ENCODE results near the gene AFDN. TPM values are rescaled to one million over a fixed set of nuclear protein-coding genes. Genes with fewer than 3 reads are reported as not detected.

AFDN gene
- total and polyA plus RNA-seq, 2 of the 8 experiments (the other 6 are each of a cell fraction or from before 2014, with no cell fraction given): 53.4 to 192 TPM

DNA sequence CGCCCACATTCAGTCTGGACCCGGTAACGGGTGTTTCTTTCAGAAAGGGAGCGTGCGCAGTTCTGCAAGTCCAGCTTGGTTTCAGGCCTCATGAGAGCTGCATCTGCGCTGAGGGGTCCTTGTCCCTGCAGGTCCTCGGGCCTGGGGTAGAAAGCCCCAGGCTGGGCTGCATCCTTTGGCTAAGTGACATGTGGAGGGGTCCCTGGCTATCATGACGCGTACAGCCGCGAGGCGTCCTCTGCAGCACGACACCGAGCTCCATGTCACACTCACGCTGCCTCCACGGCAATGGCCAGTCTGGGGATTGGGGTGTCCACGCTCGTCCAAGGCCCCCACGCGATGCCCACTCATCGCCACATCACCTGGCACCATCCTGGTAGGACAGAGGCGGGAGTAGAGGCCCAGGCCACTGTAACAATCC, 169.0 kb downstream of the AFDN start:
- Histone ChIP-seq H2BK12ac (ENCODE audit: low read depth, low read length) (peak overlapping the region; percentile 87; the same call in 1 of the 2 replicates), H3K23ac (ENCODE audit: insufficient read length) (no peak overlapping the region), H4K20me1 (replicated peaks in 1 of 2; ENCODE audit: control insufficient read depth in 1 of 2, insufficient read depth in 2 of 2, low read length in 2 of 2) (no peaks in the 10 kb centered on the region), H3K4me2 (ENCODE audit: insufficient read depth in 1 of 2, low read depth in 2 of 2, low read length in 2 of 2) (no peak overlapping the region), H3K9ac (replicated peaks in 1 of 4; ENCODE audit: extremely low read depth in 1 of 4, low read depth in 3 of 4, low read length in 3 of 4) (no peak overlapping the region), H3K27me3 (replicated peaks in 1 of 4; ENCODE audit: control insufficient read depth in 3 of 4, extremely low read depth in 1 of 4, insufficient read depth in 3 of 4, low read length in 3 of 4) (no peaks in the 10 kb centered on the region), H2BK5ac (ENCODE audit: low read depth, low read length) (peak overlapping the region; percentile 60; the same call in 1 of the 2 replicates), H2BK20ac (ENCODE audit: low read length) (peak overlapping the region; percentile 96), H3K79me1 (ENCODE audit: low read depth, low read length) (no peaks in the 10 kb centered on the region), H3K36me3 (ENCODE audit: control insufficient read depth in 2 of 4, insufficient read depth in 4 of 4, low read length in 3 of 4) (no peaks in the 10 kb centered on the region), H2BK120ac (replicated peaks; ENCODE audit: low read depth, low read length) (no peak overlapping the region), H3K27ac (ENCODE audit: low read depth, low read length) (no peak overlapping the region), H4K91ac (replicated peaks; ENCODE audit: insufficient read length, low read length) (peak overlapping the region; percentile 90), H3K9me3 (ENCODE audit: insufficient read depth in 2 of 2, low read depth in 1 of 2, low read length in 1 of 2) (no peaks in the 10 kb centered on the region; a peak in 1 of 4 replicates), H4K8ac (ENCODE audit: extremely low read depth, insufficient read depth, low read length) (no peak overlapping the region), H2AK5ac (ENCODE audit: low read depth, low read length) (0 out of 2 replicates have a peak overlapping the region, but pooled peaks have one; percentile 76), H3K56ac (replicated peaks; ENCODE audit: insufficient read length, low read depth, low read length) (no peak overlapping the region), H2AFZ (ENCODE audit: low read length) (no peak overlapping the region), H3K18ac (ENCODE audit: extremely low read depth, low read length) (peak overlapping the region; percentile 38; the same call in 1 of the 2 replicates), H4K5ac (ENCODE audit: insufficient read length, low read depth, low read length) (no peak overlapping the region), H3K14ac (ENCODE audit: insufficient read length) (no peak overlapping the region), H3K4me1 (replicated peaks in 1 of 4; ENCODE audit: control insufficient read depth in 3 of 4, insufficient read depth in 4 of 4, low read length in 3 of 4) (peaks cover 0 to 13% (median 3%) of the 10 kb centered on the region in 4 experiments; a peak in 6 of 7 replicates), H3K79me2 (ENCODE audit: control insufficient read depth in 1 of 2, insufficient read depth in 2 of 2, low read length in 2 of 2) (no peaks in the 10 kb centered on the region), H3K4me3 (ENCODE audit: extremely low read depth in 1 of 4, insufficient read depth in 2 of 4, low read depth in 3 of 4, low read length in 4 of 4) (no peak overlapping the region), H3K4ac (replicated peaks; ENCODE audit: insufficient read length, low read depth, low read length) (peak overlapping the region; percentile 40), H2BK15ac (ENCODE audit: low read length) (0 out of 2 replicates have a peak overlapping the region, but pooled peaks have one; percentile 98), H3K23me2 (ENCODE audit: low read depth, low read length) (no peaks in the 10 kb centered on the region)
- FAIRE-seq: no peak
- peak in 1 of 2 experiments; percentile 46 for DNase-seq (ENCODE audit: low read depth in 1 of 2, low spot score in 2 of 2)
- TF ChIP-seq SP2 (IDR thresholded peaks at IDR 0.05; ENCODE audit: low read length) (no peak), TEAD4 (IDR thresholded peaks at IDR 0.05; ENCODE audit: low read depth, low read length) (no peak), BCL11A (IDR thresholded peaks at IDR 0.05; ENCODE audit: low read depth in 2 of 2, low read length in 2 of 2) (no peak), KDM1A (IDR thresholded peaks at IDR 0.05; ENCODE audit: borderline replicate concordance, low read length) (no peak), FOSL1 (IDR thresholded peaks at IDR 0.05; ENCODE audit: insufficient read depth, low read depth, low read length) (no peak), CTBP2 (IDR thresholded peaks at IDR 0.05; ENCODE audit: borderline replicate concordance, insufficient read depth, insufficient read length, low read length) (no peak), CREB1 (IDR thresholded peaks at IDR 0.05) (no peak), CBX5 (IDR thresholded peaks at IDR 0.05; ENCODE audit: low read depth, low read length) (no peak), RAD21 (IDR thresholded peaks at IDR 0.05 in 1 of 2, conservative IDR thresholded peaks at IDR 0.05 in 1 of 2; ENCODE audit: low read depth in 2 of 2, low read length in 2 of 2) (no peak), SP4 (IDR thresholded peaks at IDR 0.05; ENCODE audit: low read length) (no peak), SP1 (IDR thresholded peaks at IDR 0.05; ENCODE audit: low read depth, low read length) (no peak), CHD1 (IDR thresholded peaks at IDR 0.05; ENCODE audit: low read depth, low read length) (no peak), SIX5 (IDR thresholded peaks at IDR 0.05; ENCODE audit: low read depth, low read length) (no peak)
- TF ChIP-seq, protein P1, sequence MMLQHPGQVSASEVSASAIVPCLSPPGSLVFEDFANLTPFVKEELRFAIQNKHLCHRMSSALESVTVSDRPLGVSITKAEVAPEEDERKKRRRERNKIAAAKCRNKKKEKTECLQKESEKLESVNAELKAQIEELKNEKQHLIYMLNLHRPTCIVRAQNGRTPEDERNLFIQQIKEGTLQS (IDR thresholded peaks at IDR 0.05; ENCODE audit: insufficient read depth, low read depth, low read length): no peak
- ChIA-PET CTCF (ENCODE audit: partially characterized antibody) (interaction anchor here (0.6 to 2.6 kb wide), 14 partner anchors 11 to 926 kb away, joined by 3 to 11 read pairs (median 4); no protein-coding TSS in a partner anchor), POLR2A (ENCODE audit: partially characterized antibody) (no interaction called here)
- 96% methylated on average over 22 of the region's 22 CpGs; no CpG with 5 or more reads in 1 of the 2 experiments for WGBS, 2 experiments (ENCODE audit: extremely low coverage in 1 of 2, insufficient coverage in 1 of 2, insufficient read length in 1 of 2, insufficient replicate concordance in 2 of 2, low coverage in 1 of 2, low lambda C conversion rate in 2 of 2, missing lambda C conversion rate in 1 of 2)

Measured in H1 (cell line).